NB4 (cell line): ENCODE data around the gene CERS1.

ENCODE experiments used
- CTCF ChIP-seq: IDR thresholded peaks from one replicate; pipeline ENCODE4 v1.5.1; 2012; ENCODE audit warnings: low read depth, low read length
- POLR2A ChIP-seq: IDR thresholded peaks from 2 replicates; pipeline ENCODE4 v1.6.1; 2011; ENCODE audit warnings: mild to moderate bottlenecking; ENCODE audit not compliant: insufficient read length; ENCODE audit errors: extremely low read depth

GRCh38 chr19:18895824-18896341, at the start of gene CERS1:
- TF ChIP-seq POLR2A (no peak), CTCF (no peak)
